ENCODE data around the gene C16orf87.
"Not testable (repeated sequence)": the region's sequence is repeated elsewhere in the genome, so short reads cannot be mapped to it uniquely, and the experiment has no call there.

C16orf87 gene

DNA sequence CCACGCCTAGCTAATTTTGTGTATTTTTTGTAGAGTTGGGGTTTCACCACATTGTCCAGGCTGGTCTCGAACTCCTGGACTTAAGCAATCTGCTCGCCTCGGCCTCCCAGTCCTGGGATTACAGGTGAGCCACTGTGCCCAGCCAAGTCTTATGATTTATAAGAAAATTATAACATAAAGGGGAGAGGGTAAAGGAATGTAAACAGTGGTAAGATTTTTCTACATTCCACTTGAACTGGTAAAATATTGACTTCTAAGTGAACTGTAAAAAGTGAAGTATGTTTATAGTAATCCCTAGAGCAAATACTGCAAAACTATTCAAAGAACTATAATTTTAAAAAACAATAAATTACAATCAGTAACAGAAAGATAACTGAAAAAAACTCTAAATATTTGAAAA is 33.5 kb downstream of the C16orf87 start:
- no peak for DNase-seq (ENCODE audit: low read depth)

DNA sequence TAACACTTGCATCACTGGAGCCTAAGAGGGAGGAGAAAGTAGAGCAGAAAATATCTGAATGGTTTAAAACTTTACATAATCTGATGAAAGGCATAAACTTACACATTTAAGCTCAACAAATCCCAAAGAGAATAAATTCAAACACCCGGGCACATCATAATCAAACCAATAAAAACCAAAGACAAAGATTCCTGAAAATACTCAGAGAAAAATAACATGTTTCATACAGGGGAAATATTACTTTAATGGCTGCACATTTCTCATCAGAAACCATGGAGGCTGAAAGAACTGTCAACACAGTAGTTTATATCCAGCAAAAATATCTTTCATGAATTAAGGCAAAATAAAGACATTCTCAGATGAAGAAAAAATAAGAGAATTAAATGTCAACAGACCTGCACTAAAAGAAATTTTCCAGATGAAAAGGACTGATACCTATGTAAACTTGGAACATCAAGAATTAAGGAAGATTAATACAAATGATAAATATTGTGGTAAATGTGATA is 34.2 kb downstream of the C16orf87 start:
- no peak for DNase-seq (ENCODE audit: low read depth)

GRCh38 chr16:46793841-46794240 is 37.1 kb downstream of the C16orf87 start:
- DNase-seq (ENCODE audit: low read depth): no peak

DNA sequence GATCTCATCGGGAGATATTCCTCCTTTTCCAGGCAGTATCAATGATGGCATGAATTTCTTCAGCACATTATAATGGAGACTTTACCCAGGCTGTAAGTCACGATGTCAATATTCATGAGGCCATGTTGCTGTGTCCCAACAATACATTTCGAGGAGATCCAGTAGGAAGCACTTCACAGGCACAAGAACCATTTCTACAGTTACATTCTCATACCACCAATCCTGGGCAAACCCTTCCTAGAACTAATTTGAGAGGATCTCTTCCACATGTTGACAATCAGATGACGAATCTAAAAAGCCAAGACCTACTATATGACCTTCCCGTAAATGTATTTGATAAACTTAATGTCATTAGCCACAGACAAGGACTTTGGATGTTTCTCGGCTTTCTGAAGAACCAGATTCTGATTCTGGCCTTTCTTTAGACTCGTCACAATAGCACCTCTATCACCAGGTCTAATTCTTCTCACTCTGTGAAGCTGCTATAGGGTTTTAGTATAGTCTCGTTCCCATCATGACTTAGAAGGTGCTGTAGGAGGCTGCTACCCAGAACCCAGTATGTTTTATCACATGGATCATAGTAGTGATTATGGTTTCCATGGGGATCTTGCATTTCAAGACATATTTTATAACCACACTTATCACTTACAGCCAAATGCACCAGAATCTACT is 40.2 kb downstream of the C16orf87 start:
- DNase-seq (ENCODE audit: low read depth): no peak

DNA sequence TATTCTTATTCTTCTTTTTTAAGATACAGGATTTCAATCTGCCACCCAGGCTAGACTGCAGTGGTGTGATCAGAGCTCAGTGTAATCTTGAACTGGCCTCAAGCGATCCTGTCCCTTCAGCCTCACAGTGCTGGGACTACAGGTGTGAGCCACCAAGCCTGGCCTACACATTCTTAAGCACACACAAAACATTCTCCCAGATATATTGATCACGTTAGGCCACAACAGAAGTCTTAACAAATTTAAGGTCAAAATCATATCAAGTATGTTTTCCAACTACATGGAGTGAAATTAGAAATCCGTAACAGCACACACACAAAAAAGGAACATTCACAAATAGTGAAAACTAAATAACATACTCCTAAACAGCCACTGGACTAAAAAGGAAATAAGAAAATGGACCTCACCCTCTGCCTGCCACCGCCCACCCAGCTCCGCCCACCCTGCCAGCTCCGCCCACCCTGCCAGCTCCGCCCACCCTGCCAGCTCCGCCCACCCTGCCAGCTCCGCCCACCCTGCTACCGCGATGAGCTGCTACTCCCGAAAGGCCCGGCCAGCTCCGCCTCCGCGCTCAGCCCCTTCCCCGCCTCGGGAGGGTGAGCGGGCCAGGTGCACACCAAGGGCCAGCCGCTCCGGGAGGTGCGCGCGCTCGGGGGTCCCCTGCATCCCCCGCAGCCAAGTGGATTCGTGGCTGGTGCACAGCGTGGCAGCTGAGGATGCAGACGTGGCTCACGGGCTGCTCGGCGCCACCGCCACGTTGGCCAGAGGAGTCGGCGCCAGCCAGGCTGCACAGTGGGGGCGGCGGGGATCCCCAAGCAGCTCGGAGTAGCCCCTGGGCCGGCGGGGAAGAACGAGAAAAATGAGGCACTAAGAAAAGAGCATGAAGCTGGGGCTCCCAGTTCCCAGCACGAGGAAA is 41.2 kb downstream of the C16orf87 start:
- no peak for DNase-seq (ENCODE audit: low read depth)

GRCh38 chr16:46788891-46789474 is 42.0 kb downstream of the C16orf87 start:
- no peak for DNase-seq (ENCODE audit: low read depth)

DNA sequence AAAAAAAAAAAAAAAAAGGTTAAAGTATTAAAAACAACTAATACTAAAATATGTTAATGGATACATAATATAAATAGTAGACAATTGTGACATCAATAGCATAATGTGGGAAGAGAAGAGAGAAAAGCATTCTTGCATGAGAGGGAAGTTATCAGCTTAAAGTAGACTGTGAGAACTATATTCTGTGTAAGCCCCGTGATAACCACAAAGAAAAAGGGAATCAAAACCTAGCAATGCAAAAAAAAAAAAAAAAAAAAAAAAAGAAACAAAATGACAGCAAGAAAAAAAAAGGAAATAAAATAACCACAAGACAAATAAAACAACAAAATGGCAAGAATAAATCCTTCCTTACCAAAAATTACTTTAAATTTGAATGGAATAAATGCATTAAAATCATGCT is 43.1 kb downstream of the C16orf87 start:
- DNase-seq (ENCODE audit: low read depth): no peak

- DNase-seq (ENCODE audit: low read depth): no peak
These were observed 45.7 kb downstream of the C16orf87 start for GRCh38 chr16:46785076-46785845.

DNA sequence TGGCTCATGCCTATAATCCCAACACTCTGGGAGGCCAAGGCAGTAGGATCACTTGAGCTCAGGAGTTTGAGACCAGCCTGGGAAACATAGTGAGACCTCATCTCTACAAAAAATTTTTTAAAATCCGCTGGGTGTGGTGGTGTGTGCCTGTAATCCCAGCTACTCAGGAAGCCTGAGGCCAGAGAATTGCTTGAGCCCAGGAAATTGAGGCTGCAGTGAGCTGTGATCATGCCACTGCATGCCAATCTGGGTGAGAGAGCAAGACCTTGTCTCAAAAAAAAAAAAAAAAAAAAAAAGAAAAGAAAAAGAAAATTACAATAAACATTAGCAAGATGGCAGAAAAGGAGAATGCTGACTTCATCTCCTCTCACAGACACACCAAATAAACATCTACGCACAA is 46.4 kb downstream of the C16orf87 start:
- not testable (repeated sequence) for DNase-seq (ENCODE audit: low read depth)

DNA sequence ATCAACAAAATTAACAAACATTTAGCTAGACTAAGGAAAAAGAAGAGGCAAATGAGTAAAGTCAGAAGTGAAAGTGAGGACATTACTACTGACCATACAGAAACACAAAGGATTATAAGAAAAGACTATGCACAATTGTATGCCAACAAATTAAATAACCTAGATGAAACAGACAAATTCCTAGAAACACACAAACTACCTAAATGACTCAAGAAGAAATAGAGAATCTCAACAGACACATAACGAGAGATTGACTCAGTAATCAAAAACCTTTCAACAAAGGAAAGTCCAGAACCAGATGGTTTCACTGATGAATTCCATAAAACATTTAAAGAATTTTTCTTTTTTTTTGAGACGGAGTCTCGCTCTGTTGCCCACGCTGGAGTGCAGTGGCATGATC is 47.2 kb downstream of the C16orf87 start:
- DNase-seq (ENCODE audit: low read depth): no peak

GRCh38 chr16:46782320-46782719 is 48.7 kb downstream of the C16orf87 start:
- DNase-seq (ENCODE audit: low read depth): no peak

- DNase-seq (ENCODE audit: low read depth): no peak
These were observed 53.2 kb downstream of the C16orf87 start for GRCh38 chr16:46777804-46778203.

DNA sequence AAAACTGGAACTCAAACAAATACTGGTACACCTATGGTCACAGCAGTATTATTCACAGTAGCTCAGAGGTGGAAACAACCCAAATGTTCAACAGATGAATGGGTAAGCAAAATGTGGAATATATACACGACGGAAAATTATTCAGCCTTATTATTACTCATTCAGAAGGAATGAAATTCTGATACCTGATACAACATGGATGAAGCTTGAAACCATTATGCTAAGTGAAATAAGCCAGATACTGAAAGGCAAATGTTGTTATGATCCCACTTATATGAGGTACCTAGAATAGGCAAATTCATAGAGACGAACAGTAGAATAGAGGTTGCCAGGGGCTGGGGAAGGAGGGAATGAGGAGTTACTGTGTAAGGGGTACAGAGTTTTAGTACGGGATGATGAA is 55.8 kb downstream of the C16orf87 start:
- no peak for DNase-seq (ENCODE audit: low read depth)

GRCh38 chr16:46774743-46775177 is 56.2 kb downstream of the C16orf87 start:
- DNase-seq (ENCODE audit: low read depth): no peak

DNA sequence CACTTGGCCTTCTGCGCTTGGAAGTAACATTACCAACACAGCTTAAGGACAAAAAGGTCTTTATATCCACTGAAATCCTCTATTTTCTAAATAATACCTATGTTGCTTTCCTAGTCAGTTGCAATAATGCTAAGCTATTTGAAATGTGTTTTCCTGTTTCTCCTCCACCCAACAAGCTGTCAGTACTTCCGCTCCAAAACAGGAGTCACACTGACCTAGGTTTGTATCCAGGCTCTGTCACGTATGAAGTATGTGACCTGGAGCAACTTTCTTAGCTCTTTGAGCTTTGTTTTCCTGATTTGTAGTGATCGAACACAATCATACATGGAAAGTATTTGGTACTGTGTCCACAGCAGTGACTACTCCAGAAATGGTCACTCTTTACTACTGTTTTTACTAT is 58.5 kb downstream of the C16orf87 start:
- no peak for DNase-seq (ENCODE audit: low read depth)

GRCh38 chr16:46768809-46769208 is 62.2 kb downstream of the C16orf87 start:
- no peak for DNase-seq (ENCODE audit: low read depth)

- no peak for DNase-seq (ENCODE audit: low read depth)
These were observed 65.9 kb downstream of the C16orf87 start for GRCh38 chr16:46765050-46765449.

DNA sequence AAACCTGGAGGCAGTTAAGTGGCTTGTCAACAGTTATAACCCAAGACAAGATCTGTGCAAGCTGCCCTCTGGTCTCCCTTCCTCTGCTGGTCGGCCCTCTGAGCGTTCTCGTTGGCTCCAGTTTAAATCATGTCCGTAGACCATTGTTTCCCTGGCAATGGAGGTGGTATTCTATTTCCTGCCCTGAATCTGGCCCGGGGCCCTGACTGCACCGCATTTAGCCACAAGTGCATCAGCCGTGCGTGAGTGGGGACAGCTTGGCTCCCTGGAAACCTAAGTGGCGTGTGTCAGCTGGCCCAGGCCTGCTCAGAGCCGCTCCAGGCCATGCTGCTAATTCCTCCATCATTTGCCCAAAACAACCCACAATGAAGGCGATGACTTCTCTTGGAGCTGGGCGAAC is 67.8 kb downstream of the C16orf87 start:
- no peak for DNase-seq (ENCODE audit: low read depth)

DNA sequence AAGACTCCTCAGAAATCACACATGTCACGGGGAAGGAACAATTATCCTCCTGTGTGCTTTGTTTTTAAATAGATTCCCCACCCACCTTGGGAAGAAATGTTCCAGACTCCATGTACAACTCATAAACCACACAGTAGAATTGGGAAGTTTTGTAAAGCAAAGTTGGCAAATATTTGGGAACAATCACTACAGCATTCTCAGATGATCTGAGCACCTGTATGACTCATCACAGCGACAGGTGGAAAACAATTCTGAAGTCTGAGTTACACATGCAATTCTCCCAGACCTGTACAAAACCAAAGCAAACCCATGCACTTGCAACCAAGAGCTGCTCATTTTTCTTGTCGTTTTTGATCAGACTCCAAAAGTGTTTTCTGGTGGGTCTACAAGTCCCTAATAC is 68.4 kb downstream of the C16orf87 start:
- no peak for DNase-seq (ENCODE audit: low read depth)

DNA sequence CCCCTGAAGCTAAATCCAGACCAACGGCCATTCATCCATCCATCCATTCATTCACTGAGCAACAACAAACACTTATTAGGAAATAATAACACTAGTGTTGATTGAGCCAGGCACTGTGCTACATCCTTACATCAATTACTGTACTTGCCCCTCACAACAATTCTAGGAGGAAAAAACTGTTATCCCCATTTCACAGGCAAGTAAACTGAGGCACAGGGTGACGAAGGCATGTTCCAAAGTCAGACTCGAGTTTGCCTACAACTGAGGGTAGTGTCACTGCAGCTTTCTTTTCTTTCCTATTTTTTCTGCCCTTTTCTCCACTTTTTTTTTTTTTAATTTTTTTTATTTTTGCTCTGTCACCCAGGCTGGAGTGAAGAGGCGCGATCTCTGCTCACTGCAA is 71.7 kb downstream of the C16orf87 start:
- DNase-seq (ENCODE audit: low read depth): no peak

DNA sequence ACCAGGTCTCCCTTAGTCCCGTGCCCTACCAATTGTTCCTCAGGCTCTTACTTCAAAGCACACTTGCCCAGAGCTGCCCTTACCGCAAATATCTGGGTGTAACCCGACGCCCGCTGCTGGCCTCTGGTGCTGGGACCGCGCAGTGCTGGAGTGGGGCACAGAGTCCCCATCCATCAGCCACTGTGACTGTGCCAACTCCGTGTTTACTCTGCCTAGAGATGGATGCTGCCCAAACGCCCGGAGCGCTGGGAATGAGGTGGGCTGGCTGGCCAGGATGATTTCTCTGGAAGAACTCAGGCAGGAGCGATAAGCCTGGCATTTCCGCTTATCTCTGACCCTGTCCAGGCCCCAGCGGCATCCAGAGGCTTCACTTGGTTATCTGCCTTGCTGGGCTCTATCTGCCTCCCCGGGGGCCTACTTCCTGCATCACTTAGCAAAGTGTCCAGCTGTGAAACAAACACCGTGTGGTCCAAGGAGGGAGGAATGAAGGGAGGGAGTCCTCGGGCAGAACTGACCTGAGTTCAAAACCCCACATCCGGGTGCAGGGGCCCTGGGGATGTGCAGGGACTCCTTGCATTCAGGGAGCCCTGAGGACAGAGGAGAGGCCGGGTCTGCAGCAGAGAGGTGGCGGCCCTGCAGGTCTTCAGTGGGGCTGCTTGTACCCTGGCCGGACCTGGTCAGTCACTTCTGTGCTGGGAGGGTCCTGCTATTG is 73.5 kb downstream of the C16orf87 start:
- no peak for DNase-seq (ENCODE audit: low read depth)
